Measurements from ENCODE around the gene CXXC5. TPM values are rescaled to one million over a fixed set of nuclear protein-coding genes. Genes with fewer than 3 reads are reported as not detected.

Gene CXXC5
- total and polyA plus RNA-seq, 9 of the 15 experiments (the other 6 are each of a cell fraction or from before 2014, with no cell fraction given) = 1.9 to 123 (median 45.8) TPM

- TF ChIP-seq NFIC (IDR thresholded peaks at IDR 0.05) = no peak
Measured at GRCh38 chr5:139700711-139701055, 52.5 kb downstream of the CXXC5 start (continued).

GRCh38 chr5:139701056-139701741 lies 53.0 kb downstream of the CXXC5 start:
- Histone ChIP-seq H3K27me3 (ENCODE audit: control insufficient read depth in 2 of 2, insufficient read depth in 2 of 2, low read length in 2 of 2) (no peaks in the 10 kb centered on the region), H3K36me3 (ENCODE audit: control insufficient read depth, insufficient read depth, low read length) (no peaks in the 10 kb centered on the region), H2AFZ (ENCODE audit: low read depth, low read length) (peak overlapping the region; percentile 82), H4K20me1 (replicated peaks; ENCODE audit: control insufficient read depth, insufficient read depth, low read length) (no peaks in the 10 kb centered on the region), H3K9me3 (replicated peaks; ENCODE audit: control insufficient read depth, insufficient read depth, low read depth, low read length) (no peaks in the 10 kb centered on the region), H3K9me1 (ENCODE audit: control insufficient read depth, insufficient read depth, low read length) (no peaks in the 10 kb centered on the region), H3K9ac (ENCODE audit: insufficient read depth in 1 of 2, low read depth in 2 of 2, low read length in 2 of 2) (peak overlapping the region; percentile 30 to 82), H3K4me3 (no peak overlapping the region), H3K27ac (ENCODE audit: extremely low read depth, low read depth, low read length) (peak overlapping the region; percentile 97; the same call in 2 of the 3 replicates), H3K4me1 (replicated peaks in 1 of 2; ENCODE audit: control insufficient read depth in 2 of 2, insufficient read depth in 2 of 2, low read length in 2 of 2) (peaks cover 48 to 56% of the 10 kb centered on the region in 2 experiments), H3K4me2 (ENCODE audit: insufficient read depth, low read length) (peak overlapping the region; percentile 51), H3K79me2 (ENCODE audit: control insufficient read depth, insufficient read depth, low read length) (peaks cover 11% of the 10 kb centered on the region; the same call in 2 of the 3 replicates)
- BruUV-seq (replicated peaks) = no TSS peak
- DNase-seq (ENCODE audit: extremely low read depth in 1 of 4, low spot score in 3 of 4) = peak in 3 of 4 experiments; percentile 34 to 47 (median 40)
- intact Hi-C loops (cut with micrococcal nuclease) (no loop called here), in situ Hi-C loops (cut with MboI) (no loop called here)
- WGBS (ENCODE audit: insufficient coverage, low coverage, missing lambda C conversion rate) = 35% methylated on average over 17 of the region's 22 CpGs
- no peak for FAIRE-seq
- no peak for ATAC-seq
- ChIA-PET CTCF (ENCODE audit: low intra/inter-chr PET ratio) (no interaction called here), POLR2A (interaction anchor here (0.6 to 4.1 kb wide), 6 partner anchors 9 to 1158 kb away, joined by 3 to 28 read pairs (median 3); partner anchors contain the start of gene ETF1)
- TF ChIP-seq ZBTB7A (IDR thresholded peaks at IDR 0.05; ENCODE audit: borderline replicate concordance, control insufficient read depth, low read depth, low read length) (peak; percentile 52; the same call in 1 of the 2 replicates), HMG20B (CRISPR knock-in tag; IDR thresholded peaks at IDR 0.05) (0 out of 2 replicates have a peak, but pooled peaks have one; percentile 31), ZNF584 (CRISPR knock-in tag; IDR thresholded peaks at IDR 0.05; ENCODE audit: low read depth) (0 out of 2 replicates have a peak, but pooled peaks have one; percentile 19), ETV5 (CRISPR knock-in tag; IDR thresholded peaks at IDR 0.05; ENCODE audit: low read depth) (0 out of 2 replicates have a peak, but pooled peaks have one; percentile 29), RBFOX2 (IDR thresholded peaks at IDR 0.05; ENCODE audit: low read depth, low read length) (peak; percentile 39; the same call in 1 of the 2 replicates), ZNF12 (CRISPR knock-in tag; IDR thresholded peaks at IDR 0.05) (0 out of 2 replicates have a peak, but pooled peaks have one; percentile 22), SMARCE1 (IDR thresholded peaks at IDR 0.05) (peak; percentile 8; the same call in 1 of the 2 replicates), L3MBTL2 (IDR thresholded peaks at IDR 0.05) (peak; percentile 47; the same call in 1 of the 2 replicates), TBP (optimal IDR thresholded peaks at IDR 0.05; ENCODE audit: low read depth, low read length) (peak; percentile 27), MTA1 (IDR thresholded peaks at IDR 0.05; ENCODE audit: borderline replicate concordance) (no peak), PKNOX1 (IDR thresholded peaks at IDR 0.05) (peak; percentile 45; the same call in 1 of the 2 replicates), POLR2G (IDR thresholded peaks at IDR 0.05; ENCODE audit: low read depth, low read length) (0 out of 2 replicates have a peak, but pooled peaks have one; percentile 34), ZNF592 (IDR thresholded peaks at IDR 0.05) (peak; percentile 69)

Measured in K562 (cell line).